Lung (tissue), 12 donors: ENCODE measurements around the gene XXYLT1. TPM values are rescaled to one million over a fixed set of nuclear protein-coding genes. Genes with fewer than 3 reads are reported as not detected.

Experiments
- ATAC-seq: fragments of 200-7000 bp; cut with Tn5 transposase; one replicate; pipeline ENCODE4 v1.9.1; 2020; ENCODE audit warnings: moderate number of reproducible peaks; ENCODE audit not compliant: insufficient read depth, low FRiP score
- DNase-seq, 3 donors: peaks; one replicate each; pipeline ENCODE4 v3.0.0-alpha.2; 2013 to 2017
- H3K27ac ChIP-seq, 2 donors: one replicate each; pipeline ENCODE4 v1.5.1; 2013; ENCODE audit warnings: mild to moderate bottlenecking in 2 of 2, moderate library complexity in 2 of 2, control low read depth in 1 of 2, inconsistent platforms in 1 of 2, low read depth in 1 of 2, low read length in 1 of 2
- H3K27me3 ChIP-seq, 3 donors: one replicate each; pipeline ENCODE4 v1.5.1; 2013; ENCODE audit warnings: low read length in 2 of 3; ENCODE audit not compliant: control insufficient read depth in 3 of 3, insufficient read depth in 3 of 3
- H3K36me3 ChIP-seq, 4 donors: one replicate each; pipeline ENCODE4 v1.5.1; 2013; ENCODE audit warnings: low read length in 4 of 4, mild to moderate bottlenecking in 1 of 4, moderate library complexity in 1 of 4; ENCODE audit not compliant: control insufficient read depth in 4 of 4, insufficient read depth in 4 of 4
- H3K4me1 ChIP-seq, 5 donors: one replicate each; pipeline ENCODE4 v1.5.1; 2013; ENCODE audit warnings: low read length in 5 of 5, mild to moderate bottlenecking in 2 of 5, moderate library complexity in 1 of 5; ENCODE audit not compliant: control insufficient read depth in 5 of 5, insufficient read depth in 5 of 5
- H3K4me3 ChIP-seq: one replicate; pipeline ENCODE4 v1.5.1; 2013; ENCODE audit warnings: mild to moderate bottlenecking, control low read depth, moderate library complexity
- H3K9ac ChIP-seq, 2 donors: one replicate each; pipeline ENCODE4 v1.5.1; 2013; ENCODE audit warnings: low read length in 2 of 2, control low read depth in 1 of 2; ENCODE audit not compliant: insufficient read depth in 1 of 2
- H3K9me3 ChIP-seq, 4 donors: one replicate each; pipeline ENCODE4 v1.5.1; 2013; ENCODE audit warnings: low read length in 3 of 4, mild to moderate bottlenecking in 1 of 4, moderate library complexity in 1 of 4; ENCODE audit not compliant: control insufficient read depth in 4 of 4, insufficient read depth in 3 of 4
- WGBS, 2 donors: extraction: QIAGEN DNeasy Blood & Tissue Kit; methylation state at CpG; one replicate each; pipeline ENCODE4 v1.1.7; 2013; 5-methylcytosine and 5-hydroxymethylcytosine counted together
- polyA plus RNA-seq, 2 donors: library from polyadenylated mRNA; stranded (reverse); fragments of 200-250 nt; gene quantifications; one replicate each; pipeline ENCODE4 v1.2.1, GENCODE V29; 2013
- total RNA-seq, 2 donors: library from RNA; depleted of rRNA in 1 of 2; stranded (reverse); fragments of >200 nt in 1 of 2; gene quantifications; one replicate each; pipeline ENCODE4 v1.2.1, GENCODE V29; 2014 to 2021
- TF ChIP-seq, protein P1 (sequence below): IDR thresholded peaks from 2 replicates; pipeline ENCODE4 v1.5.1; 2012; ENCODE audit warnings: mild to moderate bottlenecking; ENCODE audit errors: control extremely low read depth, extremely low read depth
- donor health status: control.
- donor health status: control.
- donor health status: Bipolar disorder and iron deficiency.
- donor health status: healthy.
- donor health status: DM: yes; HTN: yes; CAD: no.

The XXYLT1 gene
- total and polyA plus RNA-seq, 4 donors: 4.7 to 15.4 (median 11.4) TPM

DNA sequence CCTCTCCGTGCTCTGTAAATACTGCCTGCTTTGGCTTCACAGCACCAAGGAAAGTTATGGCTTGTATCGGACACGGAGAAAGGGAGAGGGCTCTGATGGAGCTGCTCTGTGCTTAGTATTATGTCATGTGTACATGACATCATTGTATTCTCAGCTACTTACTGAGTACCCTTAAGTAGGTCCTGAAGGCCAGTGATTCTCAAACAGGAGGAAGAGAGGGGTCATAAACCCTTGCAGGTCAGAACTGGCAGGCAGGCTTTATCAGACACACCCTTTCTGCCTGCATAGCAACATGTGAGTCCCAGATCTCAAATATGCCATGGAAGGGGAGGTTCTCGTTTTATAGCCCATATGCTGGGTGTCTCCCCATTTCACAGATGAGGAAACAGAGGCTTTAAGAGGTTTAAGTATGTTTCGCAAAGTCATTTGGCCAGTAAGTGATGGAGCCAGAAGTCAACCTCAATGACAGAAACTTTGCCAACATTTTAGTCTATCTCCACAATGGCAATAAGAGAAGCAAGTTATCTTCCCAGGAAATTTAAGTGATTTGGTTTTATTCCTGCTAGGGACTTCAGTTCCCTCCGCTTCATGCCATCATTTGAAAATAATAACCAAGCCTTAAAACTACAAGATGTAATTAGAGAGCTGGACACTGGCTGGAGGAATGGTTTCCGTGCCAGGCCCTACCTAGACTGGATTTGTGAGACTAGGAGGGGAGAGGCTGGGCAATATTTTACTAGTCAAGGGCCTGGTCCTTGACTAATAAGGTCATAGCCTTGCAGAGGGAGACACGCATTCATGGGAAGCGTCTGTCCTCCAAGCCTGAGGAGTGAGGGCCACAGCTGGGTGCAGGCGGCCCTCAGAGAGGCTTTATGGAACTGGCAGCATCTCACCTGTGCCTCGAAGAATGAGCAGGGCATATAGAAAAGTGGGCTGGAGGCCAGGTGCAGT, 133.0 kb downstream of the XXYLT1 start:
- no peak for ATAC-seq
- H3K9me3 ChIP-seq: no peaks in the 10 kb centered on the region
- no peaks in the 10 kb centered on the region for H3K27me3 ChIP-seq
- no peak overlapping the region for H3K4me3 ChIP-seq
- H3K9ac ChIP-seq: no peak overlapping the region
- TF ChIP-seq, protein P1, sequence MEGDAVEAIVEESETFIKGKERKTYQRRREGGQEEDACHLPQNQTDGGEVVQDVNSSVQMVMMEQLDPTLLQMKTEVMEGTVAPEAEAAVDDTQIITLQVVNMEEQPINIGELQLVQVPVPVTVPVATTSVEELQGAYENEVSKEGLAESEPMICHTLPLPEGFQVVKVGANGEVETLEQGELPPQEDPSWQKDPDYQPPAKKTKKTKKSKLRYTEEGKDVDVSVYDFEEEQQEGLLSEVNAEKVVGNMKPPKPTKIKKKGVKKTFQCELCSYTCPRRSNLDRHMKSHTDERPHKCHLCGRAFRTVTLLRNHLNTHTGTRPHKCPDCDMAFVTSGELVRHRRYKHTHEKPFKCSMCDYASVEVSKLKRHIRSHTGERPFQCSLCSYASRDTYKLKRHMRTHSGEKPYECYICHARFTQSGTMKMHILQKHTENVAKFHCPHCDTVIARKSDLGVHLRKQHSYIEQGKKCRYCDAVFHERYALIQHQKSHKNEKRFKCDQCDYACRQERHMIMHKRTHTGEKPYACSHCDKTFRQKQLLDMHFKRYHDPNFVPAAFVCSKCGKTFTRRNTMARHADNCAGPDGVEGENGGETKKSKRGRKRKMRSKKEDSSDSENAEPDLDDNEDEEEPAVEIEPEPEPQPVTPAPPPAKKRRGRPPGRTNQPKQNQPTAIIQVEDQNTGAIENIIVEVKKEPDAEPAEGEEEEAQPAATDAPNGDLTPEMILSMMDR: no peak
- H3K4me1 ChIP-seq: peaks cover 0 to 4% (median 2%) of the 10 kb centered on the region in 5 donors
- H3K27ac ChIP-seq: no peak overlapping the region
- no peak for DNase-seq
- H3K36me3 ChIP-seq: peaks cover 0 to 4% (median 0%) of the 10 kb centered on the region in 4 donors
- 82 to 85% methylated on average over 11 of the region's 11 CpGs for WGBS, 2 donors

DNA sequence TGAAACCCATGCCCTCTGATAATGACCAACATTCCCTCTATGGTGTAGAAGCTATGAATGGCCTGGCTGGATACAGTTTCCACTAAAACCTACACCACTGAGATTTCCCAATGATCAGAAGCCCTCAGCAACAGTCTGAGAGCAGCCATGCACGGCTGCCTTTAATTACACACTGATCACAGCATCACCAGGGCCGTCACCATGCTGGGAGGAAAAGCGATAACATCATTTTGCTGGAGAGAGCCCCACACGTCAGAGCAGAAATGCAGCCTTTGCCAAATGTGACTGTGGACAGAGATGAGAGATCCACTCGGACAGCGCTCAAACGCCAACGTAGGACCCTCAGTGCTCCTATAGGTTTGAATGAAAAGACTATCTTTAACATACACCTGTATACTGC, 135.0 kb downstream of the XXYLT1 start:
- DNase-seq (no peak), ATAC-seq (no peak)
- no peaks in the 10 kb centered on the region for H3K27me3 ChIP-seq
- WGBS, 2 donors: 64 to 78% methylated on average over 8 of the region's 8 CpGs
- H3K4me3 ChIP-seq: no peak overlapping the region
- TF ChIP-seq, protein P1: no peak
- no peak overlapping the region for H3K27ac ChIP-seq
- no peaks in the 10 kb centered on the region for H3K9me3 ChIP-seq
- peaks cover 0 to 4% (median 2%) of the 10 kb centered on the region in 5 donors for H3K4me1 ChIP-seq
- H3K9ac ChIP-seq: no peak overlapping the region
- peaks cover 0 to 1% (median 0%) of the 10 kb centered on the region in 4 donors for H3K36me3 ChIP-seq

DNA sequence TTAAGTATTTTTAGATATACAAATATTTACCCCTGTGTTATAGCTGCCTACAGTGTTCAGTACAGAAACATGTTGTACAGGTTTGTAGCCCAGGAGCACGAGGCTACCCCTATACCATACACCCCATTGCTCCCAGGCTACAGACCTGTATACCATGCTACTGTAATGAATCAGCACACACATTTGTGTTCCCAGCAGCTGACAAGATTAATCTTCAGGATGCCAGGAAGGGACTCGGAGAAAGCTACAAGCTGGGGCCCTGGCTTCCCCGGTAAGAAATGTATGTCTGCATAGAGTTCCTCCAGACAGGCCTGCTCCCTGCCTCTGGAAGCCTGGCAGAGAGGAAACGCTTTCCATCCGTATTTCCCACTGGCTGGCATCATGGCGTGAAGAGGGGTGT, 136.5 kb downstream of the XXYLT1 start:
- H3K36me3 ChIP-seq: no peaks in the 10 kb centered on the region
- DNase-seq (no peak), ATAC-seq (no peak)
- H3K4me3 ChIP-seq: no peak overlapping the region
- H3K9ac ChIP-seq: no peak overlapping the region
- WGBS, 2 donors: 90 to 96% methylated on average over 6 of the region's 6 CpGs
- H3K9me3 ChIP-seq: no peaks in the 10 kb centered on the region
- H3K27ac ChIP-seq: no peak overlapping the region
- no peaks in the 10 kb centered on the region for H3K27me3 ChIP-seq
- peaks cover 0 to 4% (median 2%) of the 10 kb centered on the region in 5 donors for H3K4me1 ChIP-seq
- TF ChIP-seq, protein P1: no peak
